ENCODE data around the gene GGA1. TPM values are rescaled to one million over a fixed set of nuclear protein-coding genes. Genes with fewer than 3 reads are reported as not detected.
"Not testable (repeated sequence)": the region's sequence is repeated elsewhere in the genome, so short reads cannot be mapped to it uniquely, and the experiment has no call there.

GGA1 gene
- total and polyA plus RNA-seq, 9 of the 15 experiments (the other 6 are each of a cell fraction or from before 2014, with no cell fraction given) = 1.5 to 69.5 (median 31.6) TPM

DNA sequence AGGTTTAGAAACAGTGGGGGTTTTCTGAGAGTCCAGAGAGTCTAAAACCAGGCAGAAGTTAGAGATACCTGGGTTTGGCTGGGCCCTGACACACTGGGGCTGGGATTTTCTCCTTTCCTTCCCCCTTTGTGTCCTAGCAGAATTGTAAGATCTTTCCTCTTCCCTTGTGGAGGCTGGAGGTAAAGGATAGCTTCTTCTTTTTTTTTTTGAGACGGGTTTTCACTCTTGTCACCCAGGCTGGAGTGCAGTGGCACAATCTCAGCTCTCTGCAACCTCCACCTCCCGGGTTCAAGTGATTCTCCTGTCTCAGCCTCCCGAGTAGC is 1.5 kb downstream of the GGA1 start:
- H3K27me3 ChIP-seq (ENCODE audit: control insufficient read depth in 2 of 2, insufficient read depth in 2 of 2, low read length in 2 of 2); ATAC-seq; CTCF ChIA-PET (ENCODE audit: low intra/inter-chr PET ratio); H2AFZ ChIP-seq (ENCODE audit: low read depth, low read length); H3K9me1 ChIP-seq (ENCODE audit: control insufficient read depth, insufficient read depth, low read length); in situ Hi-C loops (cut with MboI); BruUV-seq (replicated peaks); H4K20me1 ChIP-seq (replicated peaks; ENCODE audit: control insufficient read depth, insufficient read depth, low read length); DNase-seq (ENCODE audit: extremely low read depth in 1 of 4, low spot score in 3 of 4); intact Hi-C loops (cut with micrococcal nuclease); FAIRE-seq; H3K9me3 ChIP-seq (replicated peaks; ENCODE audit: control insufficient read depth, insufficient read depth, low read depth, low read length): not testable (repeated sequence)
- peak overlapping the region; percentile 95 to 96 for H3K9ac ChIP-seq (ENCODE audit: insufficient read depth in 1 of 2, low read depth in 2 of 2, low read length in 2 of 2)
- peak overlapping the region; percentile 97 for H3K27ac ChIP-seq (ENCODE audit: extremely low read depth, low read depth, low read length)
- TF ChIP-seq, protein P1, sequence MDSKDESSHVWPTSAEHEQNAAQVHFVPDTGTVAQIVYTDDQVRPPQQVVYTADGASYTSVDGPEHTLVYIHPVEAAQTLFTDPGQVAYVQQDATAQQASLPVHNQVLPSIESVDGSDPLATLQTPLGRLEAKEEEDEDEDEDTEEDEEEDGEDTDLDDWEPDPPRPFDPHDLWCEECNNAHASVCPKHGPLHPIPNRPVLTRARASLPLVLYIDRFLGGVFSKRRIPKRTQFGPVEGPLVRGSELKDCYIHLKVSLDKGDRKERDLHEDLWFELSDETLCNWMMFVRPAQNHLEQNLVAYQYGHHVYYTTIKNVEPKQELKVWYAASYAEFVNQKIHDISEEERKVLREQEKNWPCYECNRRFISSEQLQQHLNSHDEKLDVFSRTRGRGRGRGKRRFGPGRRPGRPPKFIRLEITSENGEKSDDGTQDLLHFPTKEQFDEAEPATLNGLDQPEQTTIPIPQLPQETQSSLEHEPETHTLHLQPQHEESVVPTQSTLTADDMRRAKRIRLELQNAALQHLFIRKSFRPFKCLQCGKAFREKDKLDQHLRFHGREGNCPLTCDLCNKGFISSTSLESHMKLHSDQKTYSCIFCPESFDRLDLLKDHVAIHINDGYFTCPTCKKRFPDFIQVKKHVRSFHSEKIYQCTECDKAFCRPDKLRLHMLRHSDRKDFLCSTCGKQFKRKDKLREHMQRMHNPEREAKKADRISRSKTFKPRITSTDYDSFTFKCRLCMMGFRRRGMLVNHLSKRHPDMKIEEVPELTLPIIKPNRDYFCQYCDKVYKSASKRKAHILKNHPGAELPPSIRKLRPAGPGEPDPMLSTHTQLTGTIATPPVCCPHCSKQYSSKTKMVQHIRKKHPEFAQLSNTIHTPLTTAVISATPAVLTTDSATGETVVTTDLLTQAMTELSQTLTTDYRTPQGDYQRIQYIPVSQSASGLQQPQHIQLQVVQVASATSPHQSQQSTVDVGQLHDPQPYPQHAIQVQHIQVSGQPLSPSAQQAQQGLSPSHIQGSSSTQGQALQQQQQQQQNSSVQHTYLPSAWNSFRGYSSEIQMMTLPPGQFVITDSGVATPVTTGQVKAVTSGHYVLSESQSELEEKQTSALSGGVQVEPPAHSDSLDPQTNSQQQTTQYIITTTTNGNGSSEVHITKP (IDR thresholded peaks at IDR 0.05; ENCODE audit: partially characterized antibody) = peak; percentile 32
- H3K79me2 ChIP-seq (ENCODE audit: control insufficient read depth, insufficient read depth, low read length) = peaks cover 34% of the 10 kb centered on the region
- peak overlapping the region; percentile 84 for H3K4me2 ChIP-seq (ENCODE audit: insufficient read depth, low read length)
- H3K36me3 ChIP-seq (ENCODE audit: control insufficient read depth, insufficient read depth, low read length) = peaks cover 24% of the 10 kb centered on the region; the same call in 1 of the 3 replicates
- H3K4me3 ChIP-seq = peak overlapping the region; percentile 95
- POLR2A ChIA-PET = interaction anchor here (0.7 to 1.6 kb wide), 6 partner anchors 11 to 200 kb away, joined by 3 to 7 read pairs (median 4); no protein-coding TSS in a partner anchor
- WGBS (ENCODE audit: insufficient coverage, low coverage, missing lambda C conversion rate) = 0% methylated on average over 2 of the region's 3 CpGs
- H3K4me1 ChIP-seq (replicated peaks in 1 of 2; ENCODE audit: control insufficient read depth in 2 of 2, insufficient read depth in 2 of 2, low read length in 2 of 2) = peaks cover 12 to 21% of the 10 kb centered on the region in 2 experiments; a peak in 4 of 5 replicates

Data from K562 (cell line).